HG03159 (cell line): ENCODE data around the gene ADGRA1.
"Not testable (repeated sequence)": the region's sequence is repeated elsewhere in the genome, so short reads cannot be mapped to it uniquely, and the experiment has no call there.

Experiments used
- ATAC-seq: cut with Tn5 transposase; IDR thresholded peaks from one replicate; pipeline ENCODE4 v1.9.1; 2021; ENCODE audit warnings: mild to moderate bottlenecking, moderate library complexity; ENCODE audit not compliant: unreplicated experiment

Gene ADGRA1, protein sequence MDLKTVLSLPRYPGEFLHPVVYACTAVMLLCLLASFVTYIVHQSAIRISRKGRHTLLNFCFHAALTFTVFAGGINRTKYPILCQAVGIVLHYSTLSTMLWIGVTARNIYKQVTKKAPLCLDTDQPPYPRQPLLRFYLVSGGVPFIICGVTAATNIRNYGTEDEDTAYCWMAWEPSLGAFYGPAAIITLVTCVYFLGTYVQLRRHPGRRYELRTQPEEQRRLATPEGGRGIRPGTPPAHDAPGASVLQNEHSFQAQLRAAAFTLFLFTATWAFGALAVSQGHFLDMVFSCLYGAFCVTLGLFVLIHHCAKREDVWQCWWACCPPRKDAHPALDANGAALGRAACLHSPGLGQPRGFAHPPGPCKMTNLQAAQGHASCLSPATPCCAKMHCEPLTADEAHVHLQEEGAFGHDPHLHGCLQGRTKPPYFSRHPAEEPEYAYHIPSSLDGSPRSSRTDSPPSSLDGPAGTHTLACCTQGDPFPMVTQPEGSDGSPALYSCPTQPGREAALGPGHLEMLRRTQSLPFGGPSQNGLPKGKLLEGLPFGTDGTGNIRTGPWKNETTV

DNA sequence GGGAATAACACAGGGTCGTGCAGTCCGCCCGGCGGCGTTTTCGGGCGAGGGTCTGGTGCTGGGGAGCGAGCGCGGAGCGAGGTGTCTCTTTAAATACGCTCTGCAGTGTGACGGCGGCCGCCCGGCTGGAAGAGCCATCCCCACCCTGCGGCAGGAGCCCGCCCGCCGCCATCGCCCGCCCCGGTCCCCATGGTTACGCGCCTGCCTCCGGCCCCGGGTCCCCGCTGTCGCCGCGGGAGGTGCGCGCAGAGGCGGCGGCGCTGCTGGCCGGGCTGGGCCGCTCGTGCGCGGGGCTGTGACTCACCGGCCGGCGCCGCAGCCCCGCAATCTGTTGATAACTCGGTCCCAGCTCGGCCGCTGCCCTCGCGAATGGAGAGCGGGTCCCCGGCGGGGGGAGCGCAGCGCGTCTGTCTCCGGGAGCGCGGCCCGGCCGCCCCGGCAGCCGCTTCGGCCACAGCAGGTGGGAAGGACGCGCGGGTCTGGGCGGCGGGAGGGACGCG lies at the start of gene ADGRA1:
ADGRA1 (plus strand) TSS at position 246 of the 500 bp plus-strand sequence. CDS start 986 bp downstream, outside the sequence.
- ATAC-seq = no peak

GRCh38 chr10:133038036-133038823 lies 49.5 kb upstream of the ADGRA1 start:
- ATAC-seq = no peak

- ATAC-seq = no peak
These were observed 48.5 kb upstream of the ADGRA1 start for GRCh38 chr10:133039107-133039802.

DNA sequence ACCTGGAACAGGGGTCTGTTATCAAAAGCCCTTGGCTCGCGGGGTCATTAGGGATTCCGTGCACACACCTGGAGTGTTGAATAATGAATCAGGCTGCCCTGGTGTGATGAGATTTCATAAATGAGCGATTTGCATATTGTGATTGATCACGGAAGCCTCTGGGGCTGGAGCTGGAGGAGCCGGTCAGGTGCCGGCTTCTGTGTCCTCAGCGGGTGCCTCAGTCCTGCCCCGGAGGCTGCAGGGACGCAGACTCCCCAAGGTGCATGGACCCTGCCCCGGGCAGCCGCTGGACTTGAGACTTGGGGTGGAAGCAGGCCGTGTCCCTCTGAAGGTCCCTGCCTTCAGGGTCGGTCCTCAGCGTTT lies 47.9 kb upstream of the ADGRA1 start:
- no peak for ATAC-seq

DNA sequence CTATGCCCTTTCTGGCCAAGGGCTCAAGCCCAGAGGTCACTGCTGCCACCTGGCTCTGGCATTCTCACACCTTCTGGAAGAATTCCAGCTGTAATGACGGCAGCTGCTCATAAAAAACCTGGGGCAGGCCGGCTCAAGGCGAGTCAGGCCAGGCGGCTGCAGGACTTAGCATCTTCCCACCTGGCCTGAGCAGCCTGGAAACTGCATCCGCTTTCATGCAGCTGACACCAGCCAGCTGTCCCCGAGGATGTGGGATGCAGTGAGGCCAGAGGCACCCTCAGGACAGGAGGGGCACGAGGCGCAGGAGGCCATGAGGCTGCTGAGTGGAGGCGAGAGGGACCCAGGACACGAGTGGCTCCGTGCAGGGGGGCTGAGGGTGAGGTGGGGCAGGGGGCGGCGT lies 47.5 kb upstream of the ADGRA1 start:
- ATAC-seq = no peak

DNA sequence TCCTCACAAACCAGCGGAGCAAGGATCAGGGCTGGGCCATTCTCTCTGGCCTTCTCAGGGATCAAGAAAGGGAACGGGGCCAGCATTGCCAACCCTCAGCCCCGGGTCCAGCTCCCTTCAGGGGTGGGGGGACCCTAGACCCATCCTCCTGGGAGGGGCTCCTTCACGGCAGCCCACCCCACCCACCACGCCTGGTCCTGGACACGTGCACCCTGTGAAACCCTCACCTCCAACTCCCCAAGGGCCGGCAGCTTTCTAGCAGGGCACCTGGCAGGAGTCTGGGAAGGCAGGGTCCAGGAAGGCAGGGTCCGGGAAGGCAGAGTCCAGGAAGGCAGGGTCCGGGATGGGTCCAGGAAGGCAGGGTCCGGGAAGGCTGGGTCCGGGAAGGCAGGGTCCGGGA lies 46.6 kb upstream of the ADGRA1 start:
- ATAC-seq = no peak

- no peak for ATAC-seq
These were observed 45.7 kb upstream of the ADGRA1 start for GRCh38 chr10:133042061-133042460.

- ATAC-seq = no peak
These were observed 44.9 kb upstream of the ADGRA1 start for GRCh38 chr10:133042816-133043215.

DNA sequence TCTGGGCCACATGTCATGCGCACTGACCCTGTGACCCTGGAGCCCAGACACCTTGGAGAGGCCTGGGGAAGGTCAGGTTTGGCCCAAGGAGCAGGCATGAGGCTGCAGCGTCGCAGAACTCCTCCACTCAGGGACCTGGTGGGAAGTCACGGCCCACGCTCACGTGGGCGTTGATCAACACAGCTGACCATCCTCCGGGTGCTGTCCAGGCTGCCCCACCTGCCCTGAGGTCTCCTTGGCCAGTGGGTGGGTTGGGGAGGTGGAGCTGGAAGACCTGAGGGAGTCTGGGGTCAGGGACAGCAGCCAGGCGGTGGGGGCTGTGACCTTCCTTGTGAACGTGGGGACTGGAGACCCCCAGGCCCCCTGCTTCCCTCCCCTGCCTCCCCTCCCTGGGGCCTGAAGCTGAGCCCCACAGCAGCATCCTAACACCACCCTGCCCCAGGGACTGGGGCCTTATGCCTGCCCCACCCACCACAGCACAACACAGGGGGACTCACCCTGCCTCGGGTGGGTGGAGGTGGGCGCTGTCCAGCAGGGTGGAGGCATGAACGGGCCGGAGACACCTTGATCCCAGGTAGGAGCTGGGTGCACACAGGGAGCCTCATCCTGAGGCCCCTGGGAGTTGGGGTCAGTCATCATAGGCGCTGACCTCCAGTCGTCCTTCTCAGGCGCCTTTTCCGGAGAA lies 44.0 kb upstream of the ADGRA1 start:
- ATAC-seq = no peak

GRCh38 chr10:133044401-133044811 lies 43.3 kb upstream of the ADGRA1 start:
- ATAC-seq = no peak

- no peak for ATAC-seq
These were observed 42.0 kb upstream of the ADGRA1 start for GRCh38 chr10:133045556-133046389.

GRCh38 chr10:133046390-133046765 lies 41.3 kb upstream of the ADGRA1 start:
- ATAC-seq = no peak

GRCh38 chr10:133047526-133048123 lies 40.1 kb upstream of the ADGRA1 start:
- no peak for ATAC-seq

GRCh38 chr10:133048266-133048665 lies 39.5 kb upstream of the ADGRA1 start:
- ATAC-seq = no peak

GRCh38 chr10:133048926-133049325 lies 38.8 kb upstream of the ADGRA1 start:
- ATAC-seq = no peak

GRCh38 chr10:133049639-133050038 lies 38.1 kb upstream of the ADGRA1 start:
- ATAC-seq = no peak

DNA sequence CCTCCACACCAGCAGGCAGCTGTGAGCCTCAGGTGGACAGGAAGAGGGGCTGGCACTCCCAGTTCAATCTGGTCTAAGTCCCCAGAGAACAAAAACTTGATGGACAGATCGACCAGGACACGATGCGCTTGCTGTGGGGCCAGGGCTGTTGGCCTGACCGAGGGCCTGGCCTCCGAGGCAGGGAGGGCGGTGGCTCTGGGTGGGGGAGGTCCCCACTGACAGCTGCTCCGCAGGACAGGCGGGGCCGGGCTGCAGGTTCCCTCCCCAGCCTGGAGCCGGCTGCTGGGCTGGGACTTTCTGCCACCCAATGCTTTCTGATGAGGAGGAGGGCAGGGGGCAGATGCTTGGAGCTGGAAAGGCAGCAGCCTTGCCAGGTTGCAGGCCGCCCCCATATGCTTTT lies 37.4 kb upstream of the ADGRA1 start:
- no peak for ATAC-seq

GRCh38 chr10:133052076-133052475 lies 35.6 kb upstream of the ADGRA1 start:
- no peak for ATAC-seq

DNA sequence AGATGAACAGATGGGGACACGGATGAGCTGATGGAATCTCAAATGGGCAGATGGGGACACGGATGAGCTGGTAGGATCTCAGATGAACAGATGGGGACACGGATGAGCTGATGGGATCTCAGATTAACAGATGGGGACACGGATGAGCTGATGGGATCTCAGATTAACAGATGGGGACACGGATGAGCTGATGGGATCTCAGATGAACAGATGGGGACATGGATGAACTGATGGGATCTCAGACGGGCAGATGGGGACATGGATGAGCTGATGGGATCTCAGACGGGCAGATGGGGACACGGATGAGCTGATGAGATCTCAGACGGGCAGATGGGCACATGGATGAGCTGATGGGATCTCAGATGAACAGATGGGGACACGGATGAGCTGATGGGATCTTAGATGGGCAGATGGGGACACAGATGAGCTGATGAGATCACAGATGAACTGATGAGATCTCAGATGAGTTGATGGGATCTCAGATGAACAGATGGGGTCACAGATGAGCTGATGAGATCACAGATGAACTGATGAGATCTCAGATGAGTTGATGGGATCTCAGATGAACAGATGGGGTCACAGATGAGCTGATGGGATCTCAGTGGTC lies 34.1 kb upstream of the ADGRA1 start:
- not testable (repeated sequence) for ATAC-seq
